Uterus (tissue), 2 donors: ENCODE results near the gene CACNB4.

Source experiments
- POLR2A ChIP-seq, 2 donors: fragments of 450-650 bp; IDR thresholded peaks; one replicate each; pipeline ENCODE4 v1.6.1; 2016; ENCODE audit warnings: antibody characterized with exemption in 2 of 2, mild to moderate bottlenecking in 1 of 2, moderate library complexity in 1 of 2
- TF ChIP-seq, protein P1 (sequence below), 4 experiments: fragments of 200-600 bp in 2 of 4; fragments of 450-650 bp in 2 of 4; sonication (generic) in 2 of 4; IDR thresholded peaks; one replicate each; pipeline ENCODE4 v1.5.1; 2016 to 2019; ENCODE audit warnings: antibody characterized with exemption in 4 of 4, mild to moderate bottlenecking in 2 of 4, moderate library complexity in 1 of 4

DNA sequence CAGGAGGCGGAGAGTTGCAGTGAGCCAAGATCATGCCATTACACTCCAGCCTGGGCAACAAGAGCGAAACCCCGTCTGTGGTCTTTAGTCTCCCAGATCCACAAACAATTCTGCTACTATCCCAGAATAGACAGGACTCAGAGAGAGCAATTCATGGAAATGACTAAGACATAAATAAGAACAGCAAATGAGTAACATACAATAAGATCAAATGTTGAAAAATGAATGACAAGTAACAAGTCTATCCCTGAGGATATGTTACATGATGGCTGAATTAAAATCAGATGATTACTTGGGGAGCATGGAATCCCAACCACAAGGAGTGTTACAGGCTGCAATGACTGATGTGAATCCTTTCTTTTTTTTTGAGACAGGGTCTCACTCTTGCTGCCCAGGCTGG, 280.9 kb downstream of the CACNB4 start:
- no peak for TF ChIP-seq POLR2A (IDR thresholded peaks at IDR 0.05)
- TF ChIP-seq, protein P1, sequence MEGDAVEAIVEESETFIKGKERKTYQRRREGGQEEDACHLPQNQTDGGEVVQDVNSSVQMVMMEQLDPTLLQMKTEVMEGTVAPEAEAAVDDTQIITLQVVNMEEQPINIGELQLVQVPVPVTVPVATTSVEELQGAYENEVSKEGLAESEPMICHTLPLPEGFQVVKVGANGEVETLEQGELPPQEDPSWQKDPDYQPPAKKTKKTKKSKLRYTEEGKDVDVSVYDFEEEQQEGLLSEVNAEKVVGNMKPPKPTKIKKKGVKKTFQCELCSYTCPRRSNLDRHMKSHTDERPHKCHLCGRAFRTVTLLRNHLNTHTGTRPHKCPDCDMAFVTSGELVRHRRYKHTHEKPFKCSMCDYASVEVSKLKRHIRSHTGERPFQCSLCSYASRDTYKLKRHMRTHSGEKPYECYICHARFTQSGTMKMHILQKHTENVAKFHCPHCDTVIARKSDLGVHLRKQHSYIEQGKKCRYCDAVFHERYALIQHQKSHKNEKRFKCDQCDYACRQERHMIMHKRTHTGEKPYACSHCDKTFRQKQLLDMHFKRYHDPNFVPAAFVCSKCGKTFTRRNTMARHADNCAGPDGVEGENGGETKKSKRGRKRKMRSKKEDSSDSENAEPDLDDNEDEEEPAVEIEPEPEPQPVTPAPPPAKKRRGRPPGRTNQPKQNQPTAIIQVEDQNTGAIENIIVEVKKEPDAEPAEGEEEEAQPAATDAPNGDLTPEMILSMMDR (IDR thresholded peaks at IDR 0.05), result no peak
